HG03103 (cell line): ENCODE measurements around the gene SNX24.

ENCODE experiments used
- ATAC-seq: cut with Tn5 transposase; IDR thresholded peaks from one replicate; pipeline ENCODE4 v1.9.1; 2021; ENCODE audit warnings: low read depth; ENCODE audit not compliant: unreplicated experiment

The SNX24 gene

GRCh38 chr5:122999947-123000563 lies 154.6 kb downstream of the SNX24 start:
- ATAC-seq = peak; percentile 97

GRCh38 chr5:123000731-123001130 lies 155.3 kb downstream of the SNX24 start:
- no peak for ATAC-seq

- ATAC-seq = no peak
Observed at GRCh38 chr5:123001808-123002207, 156.4 kb downstream of the SNX24 start.

GRCh38 chr5:123007182-123007581 lies 161.8 kb downstream of the SNX24 start:
- no peak for ATAC-seq

GRCh38 chr5:123007754-123008153 lies 162.3 kb downstream of the SNX24 start:
- no peak for ATAC-seq

- no peak for ATAC-seq
Observed at GRCh38 chr5:123012321-123012720, 166.9 kb downstream of the SNX24 start.

GRCh38 chr5:123014689-123015088 lies 169.3 kb downstream of the SNX24 start:
- no peak for ATAC-seq

- no peak for ATAC-seq
Observed at GRCh38 chr5:123028222-123028621, 182.8 kb downstream of the SNX24 start.

- no peak for ATAC-seq
Observed at GRCh38 chr5:123033157-123033671, 187.8 kb downstream of the SNX24 start.

- ATAC-seq = peak; percentile 35
Observed at GRCh38 chr5:123035360-123035917, 190.0 kb downstream of the SNX24 start.

- ATAC-seq = no peak
Observed at GRCh38 chr5:123035918-123036390, 190.5 kb downstream of the SNX24 start.

- ATAC-seq = no peak
Observed at GRCh38 chr5:123036391-123037103, 191.1 kb downstream of the SNX24 start, which contains the start of gene PPIC. Gene PPIC (minus strand): TSS chr5:123036725. CDS start chr5:123036625, 100 bp downstream.

GRCh38 chr5:123037104-123037418 lies 191.6 kb downstream of the SNX24 start:
- no peak for ATAC-seq

- ATAC-seq = no peak
Observed at GRCh38 chr5:123039673-123040072, 194.3 kb downstream of the SNX24 start.

GRCh38 chr5:123044926-123045617 lies 199.7 kb downstream of the SNX24 start:
- no peak for ATAC-seq

GRCh38 chr5:123046222-123046621 lies 200.8 kb downstream of the SNX24 start:
- no peak for ATAC-seq

GRCh38 chr5:123047706-123048105 lies 202.3 kb downstream of the SNX24 start:
- ATAC-seq = no peak

- no peak for ATAC-seq
Observed at GRCh38 chr5:123051206-123051605, 205.8 kb downstream of the SNX24 start.
